ENCODE results near the gene SCGN.

SCGN gene

DNA sequence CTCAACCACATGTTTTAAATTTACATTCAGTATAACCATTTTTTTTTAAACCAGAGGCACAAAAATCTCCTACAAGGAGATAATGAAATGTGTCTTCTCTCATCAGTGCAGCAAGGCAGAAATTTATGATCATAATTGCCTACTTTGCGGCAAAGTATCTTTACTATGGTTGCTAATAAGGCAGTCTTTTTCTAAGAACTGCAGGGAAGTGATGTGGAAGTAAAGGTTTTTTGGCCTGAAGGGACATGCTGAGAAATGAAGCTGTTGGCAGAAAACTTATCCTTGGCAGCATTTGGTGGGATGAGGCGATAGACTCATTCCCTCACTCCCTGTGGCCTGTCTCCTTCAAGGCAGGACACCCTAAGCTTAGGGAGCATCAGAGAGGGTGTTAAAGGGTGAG, 48.7 kb downstream of the SCGN start:
- H4K20me1 ChIP-seq (ENCODE audit: insufficient read depth, low read length): no peaks in the 10 kb centered on the region
- H2AFZ ChIP-seq (ENCODE audit: low read length): no peak overlapping the region
- H3K4me1 ChIP-seq (ENCODE audit: insufficient read depth, low read length, severe bottlenecking): no peaks in the 10 kb centered on the region
- H3K4me2 ChIP-seq (ENCODE audit: low read length): no peak overlapping the region
- H3K4me3 ChIP-seq (ENCODE audit: low read depth, low read length, poor library complexity, severe bottlenecking): no peak overlapping the region
- no peaks in the 10 kb centered on the region for H3K9me2 ChIP-seq (ENCODE audit: low read depth, low read length)
- no peaks in the 10 kb centered on the region for H3K27me3 ChIP-seq (ENCODE audit: insufficient read depth, low read length)
- H3K36me3 ChIP-seq (ENCODE audit: insufficient read depth, low read length): no peaks in the 10 kb centered on the region
- H3K9me3 ChIP-seq (ENCODE audit: low read length): no peaks in the 10 kb centered on the region; the same call in 1 of the 2 replicates
- no peak overlapping the region for H3K27ac ChIP-seq (ENCODE audit: low read depth, low read length, poor library complexity, severe bottlenecking)
- H3K9ac ChIP-seq (ENCODE audit: low read length): no peak overlapping the region
- H3K79me2 ChIP-seq (ENCODE audit: insufficient read depth, low read length): no peaks in the 10 kb centered on the region
- no peaks in the 10 kb centered on the region for H3F3A ChIP-seq (ENCODE audit: insufficient read depth, low read length)
- no peak for TF ChIP-seq EZH2 (IDR thresholded peaks at IDR 0.05; ENCODE audit: borderline replicate concordance, low read length)
- TF ChIP-seq, protein P1, sequence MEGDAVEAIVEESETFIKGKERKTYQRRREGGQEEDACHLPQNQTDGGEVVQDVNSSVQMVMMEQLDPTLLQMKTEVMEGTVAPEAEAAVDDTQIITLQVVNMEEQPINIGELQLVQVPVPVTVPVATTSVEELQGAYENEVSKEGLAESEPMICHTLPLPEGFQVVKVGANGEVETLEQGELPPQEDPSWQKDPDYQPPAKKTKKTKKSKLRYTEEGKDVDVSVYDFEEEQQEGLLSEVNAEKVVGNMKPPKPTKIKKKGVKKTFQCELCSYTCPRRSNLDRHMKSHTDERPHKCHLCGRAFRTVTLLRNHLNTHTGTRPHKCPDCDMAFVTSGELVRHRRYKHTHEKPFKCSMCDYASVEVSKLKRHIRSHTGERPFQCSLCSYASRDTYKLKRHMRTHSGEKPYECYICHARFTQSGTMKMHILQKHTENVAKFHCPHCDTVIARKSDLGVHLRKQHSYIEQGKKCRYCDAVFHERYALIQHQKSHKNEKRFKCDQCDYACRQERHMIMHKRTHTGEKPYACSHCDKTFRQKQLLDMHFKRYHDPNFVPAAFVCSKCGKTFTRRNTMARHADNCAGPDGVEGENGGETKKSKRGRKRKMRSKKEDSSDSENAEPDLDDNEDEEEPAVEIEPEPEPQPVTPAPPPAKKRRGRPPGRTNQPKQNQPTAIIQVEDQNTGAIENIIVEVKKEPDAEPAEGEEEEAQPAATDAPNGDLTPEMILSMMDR (IDR thresholded peaks at IDR 0.05; ENCODE audit: low read length): no peak

DNA sequence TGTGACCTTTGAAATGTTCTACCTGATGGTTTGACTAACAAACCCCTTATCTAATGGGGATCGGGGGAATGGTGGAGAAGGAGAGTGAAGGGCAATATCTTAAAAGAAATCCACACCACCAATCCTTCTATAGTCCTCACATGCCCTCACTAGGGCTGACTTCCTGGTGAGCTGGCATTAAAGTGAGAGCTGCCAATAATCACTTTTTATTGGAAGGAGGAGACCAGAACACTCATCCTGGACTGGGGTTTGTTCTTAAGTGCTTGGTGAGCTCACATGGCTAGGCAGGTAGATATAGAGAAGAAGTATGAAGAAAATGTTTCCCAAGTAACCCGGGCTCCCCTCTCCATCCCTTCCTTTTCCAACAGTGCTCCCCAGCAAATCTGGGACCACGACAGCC, 49.8 kb downstream of the SCGN start:
- TF ChIP-seq EZH2 (IDR thresholded peaks at IDR 0.05; ENCODE audit: borderline replicate concordance, low read length): no peak
- TF ChIP-seq, protein P1 (IDR thresholded peaks at IDR 0.05; ENCODE audit: low read length): no peak
- no peaks in the 10 kb centered on the region for H3K9me2 ChIP-seq (ENCODE audit: low read depth, low read length)
- H3F3A ChIP-seq (ENCODE audit: insufficient read depth, low read length): no peaks in the 10 kb centered on the region
- no peaks in the 10 kb centered on the region for H3K36me3 ChIP-seq (ENCODE audit: insufficient read depth, low read length)
- H3K4me1 ChIP-seq (ENCODE audit: insufficient read depth, low read length, severe bottlenecking): no peaks in the 10 kb centered on the region
- H3K9ac ChIP-seq (ENCODE audit: low read length): no peak overlapping the region
- no peaks in the 10 kb centered on the region; the same call in 1 of the 2 replicates for H3K9me3 ChIP-seq (ENCODE audit: low read length)
- no peaks in the 10 kb centered on the region for H3K79me2 ChIP-seq (ENCODE audit: insufficient read depth, low read length)
- H3K4me3 ChIP-seq (ENCODE audit: low read depth, low read length, poor library complexity, severe bottlenecking): no peak overlapping the region
- H4K20me1 ChIP-seq (ENCODE audit: insufficient read depth, low read length): no peaks in the 10 kb centered on the region
- H3K27me3 ChIP-seq (ENCODE audit: insufficient read depth, low read length): no peaks in the 10 kb centered on the region
- no peak overlapping the region for H3K4me2 ChIP-seq (ENCODE audit: low read length)
- H2AFZ ChIP-seq (ENCODE audit: low read length): no peak overlapping the region
- H3K27ac ChIP-seq (ENCODE audit: low read depth, low read length, poor library complexity, severe bottlenecking): no peak overlapping the region

DNA sequence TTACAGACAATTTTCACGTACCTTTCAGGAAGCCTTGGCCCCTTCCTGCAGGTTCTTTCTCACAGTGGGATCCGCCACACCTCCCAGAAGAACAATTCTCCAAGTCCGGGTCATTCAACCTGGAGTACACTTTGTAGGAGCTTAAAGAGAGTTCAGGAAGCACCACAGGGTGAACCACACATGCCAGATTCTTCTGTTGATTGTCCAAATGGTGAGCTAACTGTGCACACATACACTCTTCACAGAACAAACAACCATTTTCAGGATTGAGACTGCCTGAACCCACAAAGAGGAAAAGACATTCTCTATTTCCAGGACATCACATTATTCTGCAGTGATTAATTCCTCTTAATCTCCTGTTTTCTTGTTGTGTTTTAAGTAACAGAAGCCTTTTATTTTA, 51.0 kb downstream of the SCGN start:
- TF ChIP-seq EZH2 (IDR thresholded peaks at IDR 0.05; ENCODE audit: borderline replicate concordance, low read length): no peak
- TF ChIP-seq, protein P1 (IDR thresholded peaks at IDR 0.05; ENCODE audit: low read length): no peak
- Histone ChIP-seq H3F3A (ENCODE audit: insufficient read depth, low read length) (no peaks in the 10 kb centered on the region), H3K9me3 (ENCODE audit: low read length) (no peaks in the 10 kb centered on the region; the same call in 1 of the 2 replicates), H3K9ac (ENCODE audit: low read length) (no peak overlapping the region), H3K9me2 (ENCODE audit: low read depth, low read length) (no peaks in the 10 kb centered on the region), H4K20me1 (ENCODE audit: insufficient read depth, low read length) (no peaks in the 10 kb centered on the region), H3K4me2 (ENCODE audit: low read length) (no peak overlapping the region), H3K79me2 (ENCODE audit: insufficient read depth, low read length) (no peaks in the 10 kb centered on the region), H3K27ac (ENCODE audit: low read depth, low read length, poor library complexity, severe bottlenecking) (no peak overlapping the region), H3K36me3 (ENCODE audit: insufficient read depth, low read length) (no peaks in the 10 kb centered on the region), H2AFZ (ENCODE audit: low read length) (no peak overlapping the region), H3K27me3 (ENCODE audit: insufficient read depth, low read length) (no peaks in the 10 kb centered on the region), H3K4me3 (ENCODE audit: low read depth, low read length, poor library complexity, severe bottlenecking) (no peak overlapping the region), H3K4me1 (ENCODE audit: insufficient read depth, low read length, severe bottlenecking) (no peaks in the 10 kb centered on the region)

All from OCI-LY1 (cell line).